GM10248 (cell line): ENCODE results near the gene OR2C1.

ENCODE experiments used
- CTCF ChIA-PET: fragments of 300-600 bp; sonication (Branson Sonifier 250); formaldehyde crosslinking; extraction: SDS; loops from one replicate; lab custom pipeline; 2021; ENCODE audit warnings: antibody characterized with exemption; lab: Yijun Ruan, JAX
- POLR2A ChIA-PET: fragments of 350-650 bp; sonication (Branson Sonifier 250); formaldehyde crosslinking; extraction: SDS; loops from one replicate; lab custom pipeline; 2020; ENCODE audit warnings: antibody characterized with exemption; lab: Yijun Ruan, JAX
- DNase-seq: peaks from one replicate; pipeline ENCODE4 v3.0.0; 2012; ENCODE audit errors: extremely low spot score
- TF ChIP-seq, protein P1 (sequence below): IDR thresholded peaks from 2 replicates; pipeline ENCODE4 v1.5.1; 2012; ENCODE audit warnings: mild to moderate bottlenecking, low read depth; ENCODE audit errors: extremely low read depth, missing control alignments, control extremely low read depth

OR2C1 gene

DNA sequence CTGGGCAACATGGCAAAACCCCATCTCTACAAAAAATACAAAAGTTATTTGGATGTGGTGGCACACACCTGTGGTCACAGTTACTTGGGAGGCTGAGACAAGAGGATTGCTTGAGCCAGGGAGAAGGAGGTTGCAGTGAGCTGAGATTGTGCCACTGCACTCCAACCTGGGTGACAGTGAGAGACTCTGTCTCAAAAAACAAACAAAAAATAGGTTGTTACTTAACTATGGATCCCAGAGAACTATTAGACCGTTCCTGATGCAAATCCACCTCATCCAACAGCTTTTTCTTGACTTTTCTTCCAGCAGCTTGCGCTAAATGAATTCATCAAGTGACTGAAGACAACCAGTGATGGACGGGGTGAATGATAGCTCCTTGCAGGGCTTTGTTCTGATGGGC, at the start of gene OR2C1:
OR2C1 (plus strand) TSS at position 301 of the 400 bp plus-strand sequence; CDS start at position 353, 52 bp downstream.
- TF ChIP-seq, protein P1, sequence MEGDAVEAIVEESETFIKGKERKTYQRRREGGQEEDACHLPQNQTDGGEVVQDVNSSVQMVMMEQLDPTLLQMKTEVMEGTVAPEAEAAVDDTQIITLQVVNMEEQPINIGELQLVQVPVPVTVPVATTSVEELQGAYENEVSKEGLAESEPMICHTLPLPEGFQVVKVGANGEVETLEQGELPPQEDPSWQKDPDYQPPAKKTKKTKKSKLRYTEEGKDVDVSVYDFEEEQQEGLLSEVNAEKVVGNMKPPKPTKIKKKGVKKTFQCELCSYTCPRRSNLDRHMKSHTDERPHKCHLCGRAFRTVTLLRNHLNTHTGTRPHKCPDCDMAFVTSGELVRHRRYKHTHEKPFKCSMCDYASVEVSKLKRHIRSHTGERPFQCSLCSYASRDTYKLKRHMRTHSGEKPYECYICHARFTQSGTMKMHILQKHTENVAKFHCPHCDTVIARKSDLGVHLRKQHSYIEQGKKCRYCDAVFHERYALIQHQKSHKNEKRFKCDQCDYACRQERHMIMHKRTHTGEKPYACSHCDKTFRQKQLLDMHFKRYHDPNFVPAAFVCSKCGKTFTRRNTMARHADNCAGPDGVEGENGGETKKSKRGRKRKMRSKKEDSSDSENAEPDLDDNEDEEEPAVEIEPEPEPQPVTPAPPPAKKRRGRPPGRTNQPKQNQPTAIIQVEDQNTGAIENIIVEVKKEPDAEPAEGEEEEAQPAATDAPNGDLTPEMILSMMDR, result no peak
- no peak for DNase-seq
- POLR2A ChIA-PET, result no interaction called here
- CTCF ChIA-PET, result interaction anchor here (1.0 kb wide), 1 partner anchor 17 kb away, joined by 3 read pairs; no protein-coding TSS in a partner anchor

DNA sequence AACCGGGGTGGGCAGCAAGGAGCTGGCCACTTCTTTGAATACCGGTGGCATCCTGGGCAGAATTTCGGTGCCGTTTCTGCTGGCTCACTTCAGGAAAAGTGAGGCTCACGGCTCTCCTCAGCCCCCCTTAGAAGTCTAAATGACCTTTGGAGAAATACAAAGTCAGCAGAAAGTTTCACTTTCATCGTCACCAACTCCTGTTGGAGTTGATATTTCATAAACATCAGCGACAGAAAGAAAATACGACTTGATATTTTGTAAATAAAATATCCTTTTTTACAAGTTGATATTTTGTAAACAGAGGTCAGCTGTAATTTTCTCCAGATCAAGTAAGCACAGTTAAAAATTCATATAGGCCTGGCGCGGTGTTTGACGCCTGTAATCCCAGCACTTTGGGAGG, 49.6 kb upstream of the OR2C1 start:
- ChIA-PET CTCF (interaction anchor here (1.3 to 1.8 kb wide), 2 partner anchors 22 to 39 kb away, joined by 3 to 7 read pairs; no protein-coding TSS in a partner anchor), POLR2A (interaction anchor here (1.0 kb wide), 1 partner anchor 95 kb away, joined by 3 read pairs; the partner anchor contains the start of gene ZNF174)
- no peak for DNase-seq
- TF ChIP-seq, protein P1, result no peak

DNA sequence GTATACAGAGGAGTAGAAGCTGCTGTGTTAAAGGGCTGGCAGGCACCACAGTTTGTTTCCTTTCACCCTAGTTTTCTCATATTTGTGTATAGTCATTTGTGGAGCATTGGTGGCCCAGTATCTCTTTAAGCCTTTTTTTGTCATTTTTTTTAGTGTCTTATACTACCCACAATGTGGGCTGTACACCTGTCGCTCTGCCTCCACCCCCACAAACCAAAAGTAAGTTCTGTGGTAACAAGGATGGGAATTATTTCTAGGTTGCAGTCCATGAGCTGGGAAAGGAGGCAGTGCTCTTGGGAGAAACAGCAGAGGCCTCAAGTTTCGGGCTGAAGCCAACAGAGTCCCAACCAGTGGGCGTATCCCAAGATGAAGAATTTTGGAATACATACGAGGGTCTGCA, 44.2 kb upstream of the OR2C1 start:
- TF ChIP-seq, protein P1, result no peak
- ChIA-PET CTCF (no interaction called here), POLR2A (no interaction called here)
- DNase-seq, result no peak

DNA sequence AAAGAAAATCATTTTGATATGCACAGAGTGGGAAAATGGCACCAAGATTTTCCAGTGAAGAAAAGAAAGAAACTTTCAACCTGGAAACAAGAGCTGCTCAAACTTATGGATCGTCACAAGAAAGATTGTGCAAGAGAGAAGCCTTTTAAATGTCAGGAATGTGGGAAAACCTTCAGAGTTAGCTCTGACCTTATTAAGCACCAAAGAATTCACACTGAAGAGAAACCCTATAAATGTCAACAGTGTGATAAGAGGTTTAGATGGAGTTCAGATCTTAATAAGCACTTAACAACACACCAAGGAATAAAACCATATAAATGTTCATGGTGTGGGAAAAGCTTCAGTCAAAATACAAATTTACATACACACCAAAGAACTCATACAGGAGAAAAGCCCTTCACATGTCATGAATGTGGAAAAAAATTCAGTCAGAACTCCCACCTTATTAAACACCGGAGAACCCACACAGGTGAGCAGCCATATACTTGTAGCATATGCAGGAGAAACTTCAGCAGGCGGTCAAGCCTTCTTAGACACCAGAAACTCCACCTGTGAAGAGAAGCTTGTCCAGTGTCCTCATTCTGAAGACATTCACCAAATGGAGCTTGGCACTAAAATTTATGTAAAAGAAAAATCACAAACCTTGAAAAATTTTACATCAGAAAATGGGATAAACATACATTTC, 38.2 kb upstream of the OR2C1 start:
- ChIA-PET CTCF (interaction anchor here (1.5 kb wide), 1 partner anchor 19 kb away, joined by 3 read pairs; no protein-coding TSS in a partner anchor), POLR2A (no interaction called here)
- TF ChIP-seq, protein P1, result no peak
- no peak for DNase-seq

DNA sequence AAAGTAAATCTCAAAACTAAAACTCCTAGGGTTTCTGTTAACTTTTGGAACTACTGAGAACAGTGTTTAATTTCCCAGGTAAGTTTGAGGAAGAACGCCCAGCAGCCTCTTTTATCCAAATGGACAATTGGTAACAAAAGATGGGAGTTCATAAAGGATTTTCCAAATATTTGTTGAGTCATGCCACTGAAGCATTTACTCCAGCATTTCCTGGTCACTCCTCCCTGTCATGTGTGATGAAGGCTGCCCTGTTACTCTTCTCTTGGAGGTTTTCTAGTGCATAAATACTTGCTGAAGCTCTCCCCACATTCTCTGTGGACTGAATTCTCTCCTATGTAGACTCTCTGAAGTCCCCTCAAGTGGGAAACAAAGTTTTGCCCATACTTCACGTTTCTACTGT, 33.9 kb upstream of the OR2C1 start:
- ChIA-PET POLR2A (no interaction called here), CTCF (no interaction called here)
- TF ChIP-seq, protein P1, result no peak
- no peak for DNase-seq

DNA sequence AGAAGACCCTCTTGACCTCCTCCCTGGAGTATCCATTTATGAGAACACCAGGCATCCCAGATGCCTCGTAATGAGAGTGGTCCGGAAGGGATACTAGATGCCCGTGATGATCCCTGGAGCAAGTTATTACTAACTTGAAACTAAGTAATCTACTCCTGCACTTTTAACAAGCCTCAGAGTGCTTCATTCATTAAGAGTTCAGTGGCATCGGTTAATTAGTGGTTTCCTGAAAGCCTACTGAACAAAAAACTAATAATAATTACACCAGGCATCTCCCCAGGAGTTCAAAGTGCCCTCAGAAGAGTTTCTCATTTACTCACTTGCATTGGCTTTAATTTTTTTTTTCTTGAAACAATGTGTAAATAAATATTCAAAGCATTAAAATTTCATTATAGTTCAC, 28.2 kb upstream of the OR2C1 start:
- ChIA-PET POLR2A (no interaction called here), CTCF (no interaction called here)
- TF ChIP-seq, protein P1, result no peak
- no peak for DNase-seq

DNA sequence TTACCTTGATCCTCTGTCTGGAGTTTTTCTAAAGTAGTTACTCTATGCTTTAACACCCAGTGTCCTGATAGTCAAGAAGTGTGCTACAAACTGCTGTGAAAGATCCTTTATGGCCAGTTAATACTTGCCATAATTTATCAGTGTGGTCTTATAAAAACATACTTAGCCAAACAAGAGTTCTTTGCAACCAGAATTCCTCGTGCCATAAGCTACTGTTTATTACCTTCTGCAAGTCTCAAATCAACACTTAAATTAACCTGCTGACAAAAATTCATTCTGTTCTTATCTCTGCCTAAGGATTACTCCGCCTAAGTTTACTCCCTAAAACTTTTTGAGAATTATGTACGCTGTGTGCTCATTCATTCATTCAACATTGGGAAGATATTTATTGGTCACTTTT, 27.6 kb upstream of the OR2C1 start:
- TF ChIP-seq, protein P1, result no peak
- DNase-seq, result no peak
- ChIA-PET CTCF (no interaction called here), POLR2A (no interaction called here)
